HG02981 (cell line): ENCODE measurements around the gene SORCS2.

Source experiments
- ATAC-seq: cut with Tn5 transposase; IDR thresholded peaks from one replicate; pipeline ENCODE4 v1.9.1; 2021; ENCODE audit warnings: mild to moderate bottlenecking, moderate library complexity; ENCODE audit not compliant: unreplicated experiment

The SORCS2 gene

DNA sequence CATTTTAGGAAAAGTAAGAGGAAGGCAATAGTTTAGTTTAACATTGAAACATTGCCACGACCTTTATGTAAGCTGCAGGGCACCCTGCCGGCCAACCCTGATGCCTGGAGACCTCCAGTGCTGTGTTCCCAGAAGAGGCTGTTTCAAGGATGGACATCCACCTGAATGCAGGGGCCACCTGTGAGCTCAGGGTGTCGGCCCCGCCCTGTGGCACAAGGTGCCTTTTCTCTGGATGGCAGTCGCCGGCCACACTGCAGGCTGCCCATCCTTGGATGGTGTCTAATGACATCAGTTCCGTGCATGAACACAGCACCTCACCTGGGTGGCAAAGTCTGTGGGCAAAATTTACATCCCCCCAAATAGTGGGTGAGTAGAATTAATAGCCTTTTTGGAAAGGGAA lies 567.3 kb downstream of the SORCS2 start:
- ATAC-seq = no peak

DNA sequence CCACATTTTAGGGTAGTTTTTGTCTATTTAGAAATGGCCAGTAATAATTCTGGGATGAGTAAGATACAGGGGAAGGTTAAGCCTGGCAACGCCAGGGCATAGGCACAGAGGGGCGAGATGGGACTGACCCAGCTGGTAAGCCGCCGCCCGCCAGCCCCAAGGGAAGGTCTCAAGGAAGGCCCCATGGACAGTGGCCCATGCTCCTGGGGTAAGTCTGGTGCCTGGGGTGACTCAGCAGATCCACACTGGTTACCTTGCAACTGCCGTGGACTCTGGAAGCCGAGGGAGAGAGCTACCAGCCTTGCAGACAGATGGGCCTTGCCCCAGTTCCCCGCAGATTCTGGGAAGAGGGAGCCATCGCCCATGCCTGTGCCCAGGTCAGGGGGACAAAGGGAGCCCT lies 567.9 kb downstream of the SORCS2 start:
- ATAC-seq = no peak

DNA sequence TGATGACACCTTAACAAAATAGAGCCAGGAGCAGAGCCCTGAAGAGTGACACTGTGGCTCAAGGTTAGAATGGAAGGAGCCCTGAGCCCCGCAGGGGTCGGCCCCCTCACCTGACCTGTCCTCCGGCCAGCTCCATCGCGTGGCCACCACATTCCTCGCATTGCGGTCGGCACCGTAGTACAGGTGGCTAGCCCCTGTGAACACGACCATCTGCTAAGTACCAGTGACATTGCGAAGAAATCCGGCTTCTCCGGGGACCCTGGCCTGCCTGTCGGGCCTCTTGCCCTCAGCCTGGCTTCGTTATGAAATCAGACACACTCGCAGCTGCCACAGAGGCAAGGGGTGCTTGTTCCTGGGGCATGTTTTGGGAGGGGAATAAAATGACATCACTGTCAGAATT lies 568.4 kb downstream of the SORCS2 start:
- no peak for ATAC-seq

DNA sequence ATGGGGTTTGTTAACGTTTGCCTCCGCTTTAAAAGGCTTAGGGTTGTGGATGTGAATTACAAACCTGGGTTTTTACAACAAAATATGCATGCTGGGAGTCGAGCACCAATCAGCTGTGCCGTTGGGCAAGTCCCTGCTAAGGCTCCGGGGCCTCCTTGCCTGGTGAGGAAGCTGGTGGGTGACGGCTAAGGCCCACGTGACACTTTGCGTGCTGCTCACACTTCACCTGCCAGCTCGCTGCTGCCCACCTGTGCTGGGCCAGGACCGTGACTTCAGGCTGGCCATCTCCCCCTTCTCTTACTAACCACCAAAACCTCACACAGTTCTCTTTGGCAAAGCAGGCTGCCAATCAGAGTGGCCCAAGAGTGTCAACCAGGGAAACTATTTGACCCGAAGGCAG lies 569.0 kb downstream of the SORCS2 start:
- no peak for ATAC-seq

DNA sequence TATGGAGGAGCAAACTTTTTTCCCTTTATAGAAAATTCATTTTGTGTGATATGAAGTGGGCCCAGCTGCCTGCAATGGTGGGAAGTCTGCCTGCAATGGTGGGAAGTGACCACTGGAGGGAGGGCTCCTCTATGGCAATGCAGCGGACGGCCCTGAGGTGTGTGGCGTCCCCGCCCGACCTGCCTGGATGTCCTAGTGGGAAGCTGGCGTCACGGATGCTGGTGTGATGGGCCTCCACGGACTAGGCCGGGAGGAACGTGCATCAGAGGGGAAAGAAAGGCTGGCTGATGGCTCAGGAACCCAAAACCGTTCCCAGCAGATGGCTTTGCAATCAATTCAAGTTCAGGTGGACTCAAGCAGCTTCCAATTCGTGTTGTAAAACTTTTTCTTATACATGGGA lies 569.4 kb downstream of the SORCS2 start:
- ATAC-seq = peak; percentile 63

DNA sequence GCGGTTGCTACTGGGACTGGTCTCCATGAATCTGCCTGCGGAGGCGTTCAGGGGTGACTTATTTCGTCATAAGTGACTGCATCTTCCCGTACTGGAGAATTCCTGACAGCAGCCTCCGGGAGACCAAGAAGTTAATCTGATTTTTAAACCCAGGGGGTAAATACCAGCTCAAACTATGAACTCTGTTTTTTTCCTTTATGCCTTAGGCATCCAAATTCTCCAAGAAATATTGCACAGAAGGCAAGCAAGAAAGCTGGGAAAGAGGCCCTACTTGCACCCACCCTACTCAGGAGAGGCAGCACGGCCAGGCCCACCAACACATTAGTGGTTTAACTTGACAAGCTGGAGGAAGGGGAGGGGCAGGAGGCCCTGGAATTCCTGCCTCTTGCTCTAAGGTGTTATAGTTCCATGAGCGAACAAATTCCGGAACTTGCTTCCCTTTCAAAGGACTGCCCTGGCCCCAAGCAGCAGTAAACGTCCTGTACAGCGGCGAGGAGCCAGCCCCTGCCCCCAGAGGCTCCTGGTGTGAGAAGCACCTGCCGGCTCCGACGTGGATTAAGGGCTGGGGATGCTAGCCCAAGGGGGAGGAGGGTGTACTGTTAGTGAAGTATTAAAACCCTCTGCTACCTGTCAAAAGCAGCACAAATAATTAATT lies 570.2 kb downstream of the SORCS2 start:
- no peak for ATAC-seq

DNA sequence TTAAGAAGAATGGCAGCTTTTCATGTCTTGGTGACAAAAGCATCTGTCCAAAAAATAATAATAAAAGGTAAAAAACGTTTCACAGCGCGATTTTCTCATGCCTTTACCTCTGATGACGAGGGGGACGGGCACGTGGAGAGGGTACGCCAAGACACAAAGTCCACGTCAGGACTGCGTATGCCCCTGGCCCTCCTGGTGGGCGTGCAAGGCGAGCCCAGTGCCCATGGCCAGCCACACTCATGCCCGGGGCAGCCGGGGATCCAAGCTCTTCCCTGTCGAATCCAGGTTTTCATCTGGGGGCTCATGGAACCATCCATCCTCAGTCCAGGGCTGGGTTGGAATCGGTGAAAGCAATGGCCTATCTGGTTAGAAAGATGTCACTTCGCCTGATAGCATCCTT lies 570.8 kb downstream of the SORCS2 start:
- no peak for ATAC-seq

DNA sequence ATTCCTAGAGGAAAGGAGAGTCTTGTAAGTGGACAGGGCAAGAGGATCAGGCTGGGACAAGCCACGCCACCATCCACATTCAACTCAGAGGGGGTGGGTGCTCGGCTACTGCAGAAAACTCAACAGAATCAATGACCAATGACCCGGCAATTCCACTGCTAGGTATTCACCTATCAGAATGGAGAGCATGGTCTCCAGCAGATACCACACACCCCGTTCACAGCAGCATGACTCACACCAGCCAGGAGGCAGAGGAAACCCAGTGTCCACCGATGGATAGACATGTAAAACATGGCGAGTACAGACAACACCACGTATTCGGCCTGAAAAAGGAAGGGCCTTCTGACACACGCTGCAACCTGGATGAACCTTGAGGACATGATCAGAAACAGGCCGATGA lies 571.5 kb downstream of the SORCS2 start:
- no peak for ATAC-seq

DNA sequence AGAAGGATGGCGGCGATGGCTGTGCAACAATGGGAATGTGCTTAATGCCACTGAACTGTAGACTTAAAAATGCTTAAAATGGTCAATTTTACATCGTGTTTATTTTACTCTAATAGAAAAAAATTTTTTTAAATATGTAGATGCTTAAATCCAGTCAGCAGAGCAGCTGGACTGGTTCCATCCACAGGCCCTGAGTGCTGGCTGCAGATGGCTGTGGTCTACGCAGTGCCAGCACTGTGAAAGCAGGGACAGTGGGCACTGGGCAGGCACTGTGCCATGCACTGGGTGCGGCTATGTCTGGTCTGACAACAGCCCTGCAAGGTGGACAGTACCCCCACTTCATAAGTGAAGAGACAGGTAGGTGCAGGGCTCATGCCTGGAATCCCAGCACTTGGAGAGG lies 572.1 kb downstream of the SORCS2 start:
- no peak for ATAC-seq

DNA sequence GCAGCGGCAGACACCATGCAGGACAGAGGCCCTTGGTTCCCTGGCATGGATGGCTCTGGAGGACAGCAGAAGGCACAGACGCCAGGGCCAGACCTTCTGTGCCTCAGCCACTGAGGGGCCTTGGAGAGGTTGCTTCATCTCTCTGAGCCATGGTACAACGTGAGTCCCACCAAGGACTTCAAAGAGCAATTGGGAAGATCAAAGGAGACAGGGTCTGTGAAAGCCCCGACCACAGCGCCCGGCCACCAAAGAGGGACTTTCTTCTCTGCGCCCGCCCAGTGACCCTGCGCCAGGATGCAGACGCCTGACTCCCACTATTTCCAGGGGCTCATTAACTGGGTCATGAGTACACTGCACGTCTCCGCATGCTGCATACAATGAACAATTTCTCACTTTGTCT lies 573.3 kb downstream of the SORCS2 start:
- no peak for ATAC-seq

DNA sequence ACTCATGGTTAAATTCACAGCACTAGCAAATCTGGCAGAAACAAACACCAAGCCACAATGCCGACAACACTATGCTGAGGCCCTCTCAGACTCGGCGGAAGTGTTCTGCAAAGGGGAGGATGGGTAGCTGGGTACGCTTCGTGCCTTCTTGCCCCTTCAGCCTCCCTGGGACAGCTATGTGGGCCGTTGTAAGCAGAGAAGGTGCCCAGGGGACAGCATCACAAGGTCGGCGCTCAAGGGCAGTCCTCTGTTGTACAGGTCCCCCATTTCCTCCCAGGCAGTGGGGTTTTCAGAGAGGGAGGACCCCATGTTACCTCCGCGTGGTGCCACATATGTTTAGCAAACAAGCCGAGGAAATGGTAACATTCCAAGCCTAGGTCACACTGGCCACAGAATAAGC lies 573.7 kb downstream of the SORCS2 start:
- ATAC-seq = no peak

DNA sequence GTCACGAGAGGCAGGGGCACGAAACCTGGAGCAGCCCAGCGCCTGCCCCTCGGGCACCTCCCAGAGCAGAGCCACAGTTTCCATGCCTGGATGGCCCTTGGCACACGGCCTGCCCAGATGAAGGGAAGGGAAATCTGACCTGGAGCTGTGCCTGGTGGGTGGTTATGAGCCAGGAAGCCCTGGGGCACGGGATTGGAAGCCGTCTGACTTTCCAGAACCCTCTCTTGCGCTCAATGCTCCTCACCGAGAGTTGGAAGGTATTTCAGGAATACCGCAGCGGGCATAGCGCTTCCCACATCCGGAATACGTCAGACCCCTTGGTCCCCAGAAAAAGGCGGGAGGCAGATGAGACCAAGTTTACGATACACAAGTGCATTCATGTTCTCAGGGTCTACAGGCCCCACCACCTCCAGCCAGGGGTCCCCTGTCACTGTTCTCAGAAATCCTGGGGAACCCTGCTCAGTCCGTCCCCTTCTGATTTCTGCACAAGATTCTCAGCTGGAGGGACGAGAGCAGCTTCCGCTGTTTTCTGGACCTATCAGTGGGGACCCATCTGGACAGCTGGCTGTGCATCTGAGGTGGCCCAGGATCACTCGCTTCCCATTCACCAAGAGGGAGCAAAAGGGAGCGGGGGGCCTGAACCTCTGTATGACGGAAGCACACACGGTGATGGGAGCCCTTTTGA lies 574.5 kb downstream of the SORCS2 start:
- no peak for ATAC-seq

DNA sequence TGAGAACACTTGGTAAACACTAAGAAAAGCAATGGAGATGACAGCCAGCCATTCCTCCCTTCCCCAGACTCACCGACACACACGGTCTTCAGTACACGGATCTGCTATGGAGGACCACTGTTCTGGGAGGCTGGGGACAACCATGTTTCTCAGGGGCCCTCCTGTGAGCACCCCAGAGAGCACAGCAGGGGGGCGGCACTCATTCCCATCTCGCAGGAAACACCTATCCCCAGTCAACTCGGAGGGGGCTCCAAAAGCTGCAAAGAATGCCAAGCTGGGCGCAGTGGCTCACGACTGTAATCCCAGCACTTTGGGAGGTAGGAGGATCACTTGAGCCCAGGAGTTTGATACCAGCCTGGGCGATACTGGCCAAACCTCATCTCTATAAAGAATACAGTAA lies 575.2 kb downstream of the SORCS2 start:
- no peak for ATAC-seq

DNA sequence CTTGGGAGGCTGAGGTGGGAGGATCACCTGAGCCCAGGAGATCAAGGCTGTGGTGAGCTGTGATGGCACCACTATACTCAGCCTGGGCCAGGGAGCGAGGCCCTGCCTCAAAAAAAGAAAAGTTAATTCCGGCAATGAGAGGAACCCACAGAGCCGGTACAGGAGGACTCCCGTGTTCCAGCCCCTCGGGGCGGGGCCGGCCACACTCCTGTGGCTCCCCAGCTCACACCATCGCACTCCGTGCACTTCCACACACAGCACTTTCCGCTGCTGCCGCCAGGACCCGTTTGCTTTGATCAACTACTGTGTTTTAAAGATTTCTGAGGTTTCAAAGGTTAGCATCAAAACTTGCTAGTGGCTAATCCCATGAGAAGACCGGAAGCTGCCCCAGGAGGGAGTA lies 575.6 kb downstream of the SORCS2 start:
- no peak for ATAC-seq

DNA sequence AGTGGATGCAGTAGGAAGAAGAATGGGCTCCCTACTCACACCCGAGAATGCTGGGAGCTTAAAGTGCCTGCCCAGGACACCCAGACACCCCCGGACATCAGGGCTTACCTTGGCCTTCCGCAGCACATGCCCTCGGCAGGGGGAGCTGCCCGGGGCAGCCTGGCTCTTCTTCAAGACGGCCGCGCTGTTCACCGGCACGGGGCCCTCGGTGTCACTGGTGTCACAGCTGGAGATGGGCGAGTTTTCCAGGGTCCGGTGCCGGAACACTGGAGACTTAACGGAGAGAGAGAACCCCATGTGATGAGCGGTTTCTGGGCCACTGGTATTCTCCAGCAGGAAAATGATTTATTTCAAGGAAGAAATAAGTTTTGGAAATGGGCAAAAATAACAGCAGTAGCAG lies 576.4 kb downstream of the SORCS2 start:
- no peak for ATAC-seq

DNA sequence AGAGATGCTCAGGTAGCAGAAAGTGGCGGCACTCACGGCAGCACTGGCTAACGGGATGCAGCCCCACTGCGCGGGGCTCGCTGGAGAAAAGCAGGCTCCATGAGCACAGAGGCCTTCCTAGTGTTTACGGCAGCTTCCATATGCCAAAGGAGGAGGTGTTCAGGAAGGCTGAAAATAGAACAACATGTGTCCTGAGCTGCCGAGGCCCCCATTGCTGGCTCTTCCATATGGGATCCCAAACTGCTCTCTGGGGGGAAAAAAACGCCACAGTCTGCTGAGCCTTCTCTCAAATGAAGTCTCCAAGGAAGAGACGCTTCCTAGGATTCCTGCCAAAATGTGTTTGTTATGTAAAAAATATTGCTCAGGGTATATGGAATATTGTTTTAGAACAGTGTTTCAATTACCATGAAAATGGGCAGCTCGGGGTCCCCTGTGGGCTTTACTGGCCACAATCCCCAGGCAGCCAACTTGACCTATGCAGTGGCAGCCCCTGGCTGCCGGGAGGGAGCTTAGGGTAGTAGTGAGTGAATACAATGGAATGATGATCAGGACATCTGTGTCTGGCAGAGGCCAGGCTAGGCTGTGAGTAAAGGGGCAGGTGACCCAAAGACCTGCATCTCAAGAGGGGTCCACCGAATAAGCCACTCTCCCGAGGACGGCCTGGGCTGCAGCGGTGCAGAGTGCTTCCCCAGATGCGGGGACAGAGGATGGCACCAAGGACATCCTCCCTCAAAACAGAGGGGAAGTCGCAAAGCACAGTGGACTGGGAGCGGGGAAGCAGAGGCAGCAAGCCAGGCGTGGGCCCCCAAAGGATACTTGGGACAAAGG lies 577.3 kb downstream of the SORCS2 start:
- no peak for ATAC-seq

DNA sequence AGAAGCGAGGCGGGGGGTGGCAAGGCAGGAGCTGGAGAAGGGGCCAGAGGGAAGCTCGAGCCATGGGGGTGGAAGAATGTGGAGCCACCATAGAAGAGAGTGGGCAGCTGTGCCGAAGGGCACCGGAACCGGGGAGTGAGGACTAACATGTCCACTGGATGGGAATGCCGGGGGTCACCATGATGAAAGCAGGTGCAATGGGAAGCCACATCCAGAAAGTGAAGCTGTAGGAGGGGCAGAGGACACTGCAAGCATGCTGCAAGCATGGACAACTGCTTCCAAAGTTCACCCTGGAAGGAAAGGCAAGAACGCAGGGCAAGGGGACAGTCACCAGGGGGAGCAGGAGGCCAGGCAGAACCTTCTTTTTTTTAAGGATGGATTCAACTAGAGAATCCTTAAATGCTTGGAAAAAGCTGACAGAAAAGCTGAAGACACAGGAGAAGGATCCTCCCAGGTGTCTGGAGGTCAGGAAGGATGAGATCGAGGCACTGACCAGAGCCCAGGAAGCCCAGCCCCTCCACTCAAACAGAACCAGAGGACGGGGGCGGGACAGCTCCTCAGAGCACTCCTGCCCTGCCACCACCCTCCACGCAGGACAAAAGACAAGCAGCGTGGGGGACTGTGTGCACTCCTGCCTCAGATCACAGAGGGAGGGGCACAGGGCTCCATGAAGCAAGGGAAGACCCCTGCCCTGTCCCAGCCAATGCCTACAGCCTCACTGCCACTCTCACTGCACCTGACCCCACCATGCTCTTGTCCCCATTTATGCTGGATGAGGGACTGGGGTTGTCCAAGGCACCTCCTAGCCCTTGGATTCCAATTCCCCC lies 578.1 kb downstream of the SORCS2 start:
- no peak for ATAC-seq

DNA sequence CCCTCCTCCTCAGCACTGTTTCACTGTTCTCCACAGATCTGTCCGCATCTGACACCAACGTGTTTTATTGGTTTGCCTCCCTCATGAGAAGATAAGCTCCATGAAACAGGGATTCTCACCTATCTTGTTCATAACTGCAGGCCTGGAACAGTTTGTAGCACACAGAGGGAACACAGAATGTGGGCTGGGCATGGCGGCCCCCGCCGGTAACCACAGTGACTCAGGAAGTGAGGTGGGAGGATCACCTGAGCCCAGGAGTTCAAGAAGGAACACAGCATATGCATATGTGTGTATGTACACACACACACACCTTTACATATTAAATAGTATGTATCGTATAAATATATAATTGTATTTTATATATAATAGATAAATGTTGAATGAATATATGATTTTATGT lies 578.7 kb downstream of the SORCS2 start:
- ATAC-seq = no peak

DNA sequence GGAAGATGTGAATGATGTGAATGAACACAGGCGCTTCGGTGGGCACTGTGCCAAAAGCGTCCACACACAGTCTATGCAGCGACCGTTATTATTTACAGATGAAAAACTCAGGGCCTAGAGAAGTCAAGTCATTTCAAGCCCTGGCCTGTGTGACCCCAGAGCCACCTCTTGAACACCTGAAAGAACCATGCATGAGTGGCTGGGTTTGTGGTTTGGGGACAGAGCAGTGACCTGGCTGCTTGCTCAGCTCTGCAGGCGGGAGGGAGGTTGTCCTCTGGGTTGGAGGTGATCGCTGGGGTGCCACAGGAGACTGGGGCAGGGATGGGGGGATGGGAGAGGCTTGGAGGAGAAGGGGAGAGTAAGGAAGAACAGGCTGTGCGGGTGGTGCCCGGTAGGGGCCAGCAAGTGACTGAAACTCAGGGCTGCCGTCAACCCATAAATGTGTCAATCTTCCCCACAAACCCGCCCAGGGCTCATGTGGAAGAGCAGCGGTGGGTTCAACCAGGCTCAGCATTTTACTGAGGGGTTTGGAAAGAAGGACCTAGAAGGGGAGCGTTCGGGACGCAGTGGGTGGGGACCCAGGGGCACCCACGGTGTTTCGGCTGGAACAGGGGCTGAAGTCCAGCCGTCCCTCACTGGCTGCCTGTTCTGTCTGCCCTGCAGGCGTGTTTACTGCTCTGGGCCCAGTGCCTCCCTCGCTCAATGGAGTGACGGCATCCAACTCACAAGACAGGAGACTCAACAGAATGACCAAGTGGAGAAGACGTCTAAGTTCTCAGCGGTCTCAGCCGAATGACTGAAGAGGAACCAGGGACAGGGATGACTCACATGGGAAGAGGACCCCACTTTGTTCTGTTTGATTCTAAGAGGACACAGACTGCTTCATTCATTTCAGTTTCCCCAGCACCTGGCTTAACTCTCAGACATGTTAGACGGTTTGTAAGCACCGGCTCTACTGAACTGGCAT lies 579.5 kb downstream of the SORCS2 start:
- ATAC-seq = peak; percentile 83
